ENCODE measurements around the gene SNX3.

SNX3 gene

DNA sequence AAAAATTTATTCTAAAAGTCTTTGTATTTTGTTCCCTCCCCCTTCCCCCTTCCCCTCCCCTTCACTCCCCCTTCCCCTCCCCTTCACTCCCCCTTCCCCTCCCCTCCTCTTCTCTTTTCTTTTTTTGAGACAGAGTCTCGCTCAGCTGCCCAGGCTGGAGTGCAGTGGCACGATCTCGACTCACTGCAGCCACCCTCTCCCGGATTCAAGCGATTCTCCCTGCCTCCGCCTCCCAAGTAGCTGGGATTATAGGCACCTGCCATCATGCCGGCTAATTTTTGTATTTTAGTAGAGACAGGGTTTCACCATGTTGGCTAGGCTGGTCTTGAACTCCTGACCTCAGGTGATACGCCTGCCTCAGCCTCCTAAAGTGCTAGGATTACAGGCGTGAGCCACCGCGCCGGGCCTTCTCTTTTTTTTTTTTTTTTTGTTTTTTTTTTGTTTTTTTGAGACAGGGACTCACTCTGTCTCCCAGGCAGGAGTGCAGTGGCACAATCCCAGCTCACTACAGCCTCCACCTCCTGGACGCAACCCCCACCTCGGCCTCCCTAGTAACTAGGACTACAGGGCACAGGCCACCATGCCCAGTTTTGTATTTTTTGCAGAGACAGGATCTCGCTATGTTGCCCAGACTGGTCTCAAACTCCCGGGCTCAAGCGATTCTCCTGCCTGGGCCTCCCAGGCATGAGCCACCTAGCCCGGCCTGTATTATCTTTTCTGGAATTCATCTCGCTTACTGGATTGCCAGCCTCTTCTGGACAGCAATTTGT lies 32.9 kb upstream of the SNX3 start:
- TF ChIP-seq, protein P1, sequence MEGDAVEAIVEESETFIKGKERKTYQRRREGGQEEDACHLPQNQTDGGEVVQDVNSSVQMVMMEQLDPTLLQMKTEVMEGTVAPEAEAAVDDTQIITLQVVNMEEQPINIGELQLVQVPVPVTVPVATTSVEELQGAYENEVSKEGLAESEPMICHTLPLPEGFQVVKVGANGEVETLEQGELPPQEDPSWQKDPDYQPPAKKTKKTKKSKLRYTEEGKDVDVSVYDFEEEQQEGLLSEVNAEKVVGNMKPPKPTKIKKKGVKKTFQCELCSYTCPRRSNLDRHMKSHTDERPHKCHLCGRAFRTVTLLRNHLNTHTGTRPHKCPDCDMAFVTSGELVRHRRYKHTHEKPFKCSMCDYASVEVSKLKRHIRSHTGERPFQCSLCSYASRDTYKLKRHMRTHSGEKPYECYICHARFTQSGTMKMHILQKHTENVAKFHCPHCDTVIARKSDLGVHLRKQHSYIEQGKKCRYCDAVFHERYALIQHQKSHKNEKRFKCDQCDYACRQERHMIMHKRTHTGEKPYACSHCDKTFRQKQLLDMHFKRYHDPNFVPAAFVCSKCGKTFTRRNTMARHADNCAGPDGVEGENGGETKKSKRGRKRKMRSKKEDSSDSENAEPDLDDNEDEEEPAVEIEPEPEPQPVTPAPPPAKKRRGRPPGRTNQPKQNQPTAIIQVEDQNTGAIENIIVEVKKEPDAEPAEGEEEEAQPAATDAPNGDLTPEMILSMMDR (IDR thresholded peaks at IDR 0.05): no peak

DNA sequence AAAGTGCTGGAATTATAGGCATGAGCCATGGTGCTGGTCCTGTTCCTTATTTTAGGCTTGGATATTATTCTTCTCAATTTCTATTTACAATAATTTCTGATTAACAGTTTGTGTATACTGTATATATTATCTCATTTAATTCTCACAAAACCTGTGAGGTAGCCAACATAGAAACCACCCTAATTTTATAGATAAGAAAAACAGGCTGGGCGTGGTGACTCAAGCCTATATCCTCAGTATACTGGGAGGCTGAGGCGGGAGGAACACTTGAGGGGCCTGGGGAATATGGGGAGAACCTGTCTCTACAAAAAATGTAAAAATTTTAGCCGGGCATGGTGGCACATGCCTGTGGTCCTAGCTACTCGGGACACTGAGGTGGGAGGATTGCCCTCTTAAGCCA lies 30.3 kb upstream of the SNX3 start:
- TF ChIP-seq, protein P1 (IDR thresholded peaks at IDR 0.05): no peak

DNA sequence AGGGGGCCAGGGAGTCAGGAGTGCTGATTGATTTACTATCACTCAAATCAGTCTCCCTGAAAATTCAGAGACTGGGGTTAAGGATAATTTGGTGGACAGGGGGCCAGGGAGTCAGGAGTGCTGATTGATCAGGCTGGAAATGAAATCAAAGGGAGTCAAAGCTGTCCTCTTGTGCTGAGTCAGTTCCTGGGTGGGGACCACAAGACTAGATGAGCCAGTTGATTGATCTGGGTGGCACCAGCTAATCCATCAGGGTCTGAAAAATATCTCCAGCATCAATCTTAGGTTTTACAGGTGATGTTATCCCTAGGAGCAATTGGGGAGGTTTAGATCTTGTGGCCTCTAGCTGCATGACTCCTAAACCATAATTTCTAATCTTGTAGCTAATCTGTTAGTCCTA lies 27.9 kb upstream of the SNX3 start:
- TF ChIP-seq, protein P1 (IDR thresholded peaks at IDR 0.05): no peak

DNA sequence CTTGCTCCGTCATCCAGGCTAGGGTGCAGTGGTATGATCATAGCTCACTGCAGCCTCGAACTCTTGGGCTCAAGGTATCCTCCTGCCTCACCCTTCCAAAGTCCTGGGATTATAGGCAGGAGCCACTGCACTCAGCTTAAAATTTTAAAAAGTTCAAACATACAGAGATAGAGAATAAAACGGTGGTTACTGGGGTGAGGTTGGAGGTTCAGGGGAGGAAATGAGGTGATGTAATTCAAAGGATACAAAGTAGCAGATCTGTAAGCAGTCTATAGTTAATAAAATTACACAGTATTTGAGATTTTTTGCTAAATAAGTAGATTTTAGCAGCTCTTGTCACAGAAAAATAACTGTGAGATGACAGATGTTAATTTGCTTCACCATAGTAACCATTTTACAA lies 26.5 kb upstream of the SNX3 start:
- TF ChIP-seq, protein P1 (IDR thresholded peaks at IDR 0.05): no peak

DNA sequence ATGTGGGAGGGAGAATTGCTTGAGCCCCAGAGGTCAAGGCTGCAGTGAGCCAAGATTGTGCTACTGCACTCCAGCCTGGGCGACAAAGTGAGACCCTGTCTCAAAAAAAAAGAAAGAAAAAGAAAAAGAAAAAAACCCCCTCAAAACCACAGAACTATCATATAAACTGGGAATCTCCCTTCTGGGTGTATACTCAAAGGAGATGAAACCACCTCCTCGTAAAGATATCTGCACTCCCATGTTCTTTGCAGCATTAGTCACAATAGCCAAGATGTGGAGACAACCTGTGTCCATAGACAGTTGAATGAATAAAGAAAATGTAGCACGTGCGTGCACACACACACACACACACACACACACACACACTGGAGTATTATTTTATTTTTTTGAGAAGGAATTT lies 25.5 kb upstream of the SNX3 start:
- TF ChIP-seq, protein P1 (IDR thresholded peaks at IDR 0.05): no peak

DNA sequence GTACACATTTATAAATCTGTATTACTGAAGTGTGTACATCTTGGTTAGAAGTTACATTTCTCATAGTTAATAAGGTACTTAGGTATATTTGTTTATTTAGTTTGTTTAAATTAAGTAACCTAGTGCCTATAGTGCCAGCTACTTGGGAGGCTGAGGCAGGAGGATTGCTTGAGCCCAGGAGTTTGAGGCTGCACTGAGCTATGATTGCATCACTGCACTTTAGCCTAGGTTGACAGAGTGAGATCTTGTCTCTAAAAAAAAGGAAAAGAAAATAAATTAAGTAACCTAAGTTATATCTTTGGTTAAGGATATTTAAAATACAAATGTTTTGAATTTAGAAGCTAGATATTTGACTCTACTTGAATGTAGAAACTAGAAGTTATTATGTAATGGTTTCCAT lies 24.5 kb upstream of the SNX3 start:
- TF ChIP-seq, protein P1 (IDR thresholded peaks at IDR 0.05): no peak

DNA sequence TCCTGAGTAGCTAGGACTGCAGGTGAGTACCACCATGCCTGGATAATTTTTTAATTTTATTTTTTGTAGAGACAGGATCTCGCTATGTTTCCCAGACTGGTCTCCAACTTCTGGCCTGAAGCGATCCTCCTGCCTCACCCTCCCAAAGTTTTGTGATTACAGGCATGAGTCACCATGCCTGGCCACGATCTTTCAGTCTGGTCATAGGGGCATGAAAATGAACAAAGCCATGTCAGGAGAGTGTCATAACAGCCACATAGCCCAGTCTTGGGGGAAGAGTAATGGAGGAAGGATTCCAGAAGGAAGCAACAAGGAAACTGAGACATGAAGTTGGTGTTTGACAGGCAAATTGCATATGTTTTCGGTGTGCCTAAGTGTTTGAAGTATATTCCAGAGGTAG lies 17.0 kb upstream of the SNX3 start:
- TF ChIP-seq, protein P1 (IDR thresholded peaks at IDR 0.05): no peak

DNA sequence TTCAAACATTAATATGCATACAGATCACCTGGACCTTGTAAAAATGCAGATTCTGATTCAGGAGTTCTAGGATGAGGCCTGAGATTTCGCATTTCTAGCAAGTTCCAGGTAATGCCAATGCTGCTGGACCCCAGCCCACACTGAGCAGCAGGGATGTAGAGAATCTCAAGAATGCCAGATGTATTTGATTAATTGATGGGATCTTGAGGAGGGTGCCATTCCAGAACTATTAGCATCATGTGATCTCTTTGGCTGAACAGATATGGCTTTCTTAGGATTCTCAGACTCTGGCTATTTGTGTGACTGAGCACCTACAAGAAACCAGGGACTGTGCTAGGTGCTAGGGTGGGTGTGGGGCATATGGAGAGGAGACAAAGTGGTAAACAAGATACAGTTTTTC lies 16.5 kb upstream of the SNX3 start:
- TF ChIP-seq, protein P1 (IDR thresholded peaks at IDR 0.05): no peak

All from LNCAP (cell line).